IPS DF 4.7 (cell line): ENCODE measurements around the gene CHST9.
"Not testable (repeated sequence)": the region's sequence is repeated elsewhere in the genome, so short reads cannot be mapped to it uniquely, and the experiment has no call there.

Experiments used
- DNase-seq: peaks from one replicate; pipeline ENCODE4 v3.0.0-alpha.2; 2013; ENCODE audit warnings: low spot score; ENCODE audit errors: extremely low read depth

The CHST9 gene

GRCh38 chr18:27094621-27095020 lies 90.5 kb downstream of the CHST9 start:
- no peak for DNase-seq

DNA sequence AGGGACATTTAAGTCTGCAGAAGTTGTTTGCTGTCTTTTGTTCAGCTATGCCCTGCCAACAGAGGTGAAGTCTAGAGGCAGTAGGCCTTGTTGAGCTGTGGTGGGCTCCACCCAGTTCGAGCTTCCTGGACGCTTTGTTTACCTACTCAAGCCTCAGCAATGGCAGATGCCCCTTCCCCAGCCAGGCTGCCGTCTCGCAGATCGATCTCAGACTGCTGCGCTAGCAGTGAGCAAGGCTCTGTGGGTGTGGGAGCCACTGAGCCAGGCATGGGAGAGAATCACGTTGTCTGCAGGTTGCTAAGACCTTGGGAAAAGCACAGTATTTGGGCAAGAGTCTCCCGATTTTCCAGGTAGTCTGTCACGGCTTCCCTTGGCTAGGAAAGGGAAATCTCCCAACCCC lies 91.8 kb downstream of the CHST9 start:
- DNase-seq = not testable (repeated sequence)

DNA sequence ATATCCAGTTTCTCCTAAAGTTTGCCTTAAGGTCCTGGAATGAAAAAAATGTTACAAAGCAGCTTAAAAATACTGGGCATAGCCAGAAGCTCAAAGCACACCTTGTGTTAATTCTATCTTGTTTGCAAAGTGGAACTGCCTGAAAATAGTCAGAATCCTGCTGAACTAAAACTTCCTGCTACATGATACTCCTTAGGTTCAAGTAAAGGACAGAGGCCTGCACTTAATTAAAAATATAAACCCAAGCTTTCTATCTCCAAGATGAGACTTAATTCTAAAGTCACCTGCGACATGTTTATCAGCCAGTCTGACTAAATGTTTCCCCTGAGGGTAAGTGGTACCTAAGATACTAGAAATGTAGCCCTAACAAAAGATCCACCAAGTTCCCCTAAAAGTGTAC lies 103.4 kb downstream of the CHST9 start:
- no peak for DNase-seq

DNA sequence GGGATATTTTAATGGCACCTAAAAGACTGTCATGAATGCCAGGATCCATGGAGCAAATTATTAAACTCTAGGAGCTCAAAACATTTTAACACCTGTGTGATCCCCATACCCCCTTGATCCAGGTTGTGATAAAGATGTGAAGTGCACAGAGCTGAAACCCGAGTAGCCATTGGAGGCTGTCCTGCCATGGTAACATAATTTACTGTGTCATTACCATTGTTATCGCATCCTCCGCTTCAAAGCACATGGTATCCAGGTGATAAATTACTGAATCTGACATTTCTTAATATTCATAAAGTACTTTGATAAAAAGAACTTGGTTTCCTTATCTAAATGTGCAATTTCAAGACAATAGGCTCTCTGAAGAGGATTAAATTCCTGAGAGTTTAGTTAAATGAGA lies 109.3 kb downstream of the CHST9 start:
- DNase-seq = no peak

DNA sequence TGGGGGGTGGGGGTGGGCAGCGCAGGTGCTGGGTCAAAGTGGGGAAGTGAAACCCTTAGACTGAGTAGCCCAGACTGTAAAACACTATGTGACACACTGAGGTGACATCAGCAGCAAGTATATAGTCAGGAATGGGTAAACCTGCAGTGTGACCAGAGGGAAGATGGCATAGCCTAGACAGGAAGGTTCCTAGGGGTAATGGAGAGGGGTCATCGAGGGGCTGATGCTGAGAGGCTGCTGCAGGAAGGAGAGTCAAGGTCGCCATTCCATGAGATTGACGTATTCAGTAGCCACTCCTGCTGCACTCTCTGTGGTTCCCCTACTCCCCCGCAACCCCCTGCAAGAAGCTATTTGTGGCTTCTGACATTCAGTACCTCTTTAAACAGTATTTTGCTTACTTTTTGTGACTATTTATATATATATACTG lies 111.7 kb downstream of the CHST9 start:
- DNase-seq = no peak

GRCh38 chr18:27064673-27065072 lies 120.4 kb downstream of the CHST9 start:
- DNase-seq = no peak

GRCh38 chr18:27062802-27063201 lies 122.3 kb downstream of the CHST9 start:
- DNase-seq = no peak

- no peak for DNase-seq
Measured at GRCh38 chr18:27061488-27062095, 123.5 kb downstream of the CHST9 start.

DNA sequence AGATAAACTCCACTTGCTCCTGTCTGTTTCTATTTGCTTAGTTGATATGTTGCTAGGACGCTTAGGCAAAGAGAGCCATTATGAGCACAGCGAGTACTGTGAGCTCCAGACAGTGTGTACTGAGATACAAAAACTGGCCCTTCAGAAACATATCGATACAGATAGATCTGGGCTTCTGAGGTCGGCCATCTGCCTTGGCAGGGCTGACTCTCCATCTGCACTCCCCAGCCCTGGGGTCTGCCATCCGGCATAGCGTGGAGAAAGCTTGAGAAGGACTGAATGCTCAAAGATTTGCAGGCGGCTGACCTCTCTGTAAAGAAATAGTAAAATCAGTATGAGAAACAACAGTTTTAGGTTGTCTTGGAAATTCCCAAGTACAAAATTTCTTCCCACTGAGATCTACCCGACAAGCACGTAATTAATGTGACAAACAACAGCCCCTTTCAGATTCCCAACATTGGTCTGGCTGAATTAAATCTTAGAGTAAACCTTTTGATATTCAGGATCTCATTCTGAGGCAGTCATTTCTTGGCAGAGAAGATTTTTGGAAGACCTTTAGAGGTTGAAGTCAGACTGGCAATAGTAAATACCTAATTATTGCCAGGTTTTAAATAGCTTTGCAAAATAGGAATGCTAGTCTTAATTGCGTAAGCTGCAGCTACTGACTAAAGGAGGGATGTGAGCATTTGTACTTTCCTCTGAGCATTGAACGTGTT lies 127.4 kb downstream of the CHST9 start:
- no peak for DNase-seq

GRCh38 chr18:27054926-27055325 lies 130.2 kb downstream of the CHST9 start:
- DNase-seq = no peak

GRCh38 chr18:27049969-27050368 lies 135.1 kb downstream of the CHST9 start:
- no peak for DNase-seq

- no peak for DNase-seq
Measured at GRCh38 chr18:27045342-27045741, 139.8 kb downstream of the CHST9 start.

DNA sequence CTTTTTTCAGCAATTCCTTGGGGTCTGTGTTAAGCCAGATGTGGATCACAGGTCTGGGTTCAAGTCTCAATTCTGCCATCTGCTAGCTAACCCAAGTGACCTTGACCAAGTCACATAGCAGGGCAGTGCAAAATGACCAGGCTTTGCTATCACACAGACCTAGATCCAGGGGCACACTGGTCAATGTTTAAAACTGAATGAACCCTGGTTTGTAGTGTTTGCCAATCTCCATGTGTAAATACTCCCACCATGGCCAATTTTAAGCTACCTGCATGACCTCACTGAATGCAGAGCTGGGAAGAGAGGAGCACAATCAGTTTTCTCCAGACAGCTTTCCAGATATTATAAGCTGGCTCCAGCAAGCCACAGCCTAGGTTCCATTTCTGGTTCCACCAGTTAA lies 142.9 kb downstream of the CHST9 start:
- DNase-seq = no peak

GRCh38 chr18:27040796-27041195 lies 144.3 kb downstream of the CHST9 start:
- no peak for DNase-seq

DNA sequence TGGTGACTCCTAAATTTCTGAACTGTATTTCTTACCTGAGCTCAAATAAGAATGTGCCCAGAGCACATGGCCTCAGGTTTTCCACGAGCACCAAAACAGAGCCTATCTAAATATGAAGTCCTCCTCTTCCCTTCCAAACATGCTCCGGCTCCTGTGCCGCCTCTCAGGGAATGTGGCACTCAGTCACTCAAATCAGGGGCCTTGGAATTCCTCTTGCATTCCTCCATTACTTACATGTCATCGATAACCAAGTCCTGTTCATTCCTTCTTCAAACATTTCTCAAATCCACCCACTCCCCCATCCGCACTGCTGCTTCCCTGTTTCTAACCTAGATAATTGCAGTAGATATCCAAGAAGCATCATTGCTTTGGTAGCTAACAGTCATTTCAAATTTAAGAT lies 151.4 kb downstream of the CHST9 start:
- no peak for DNase-seq

- no peak for DNase-seq
Measured at GRCh38 chr18:27030421-27030820, 154.7 kb downstream of the CHST9 start.

DNA sequence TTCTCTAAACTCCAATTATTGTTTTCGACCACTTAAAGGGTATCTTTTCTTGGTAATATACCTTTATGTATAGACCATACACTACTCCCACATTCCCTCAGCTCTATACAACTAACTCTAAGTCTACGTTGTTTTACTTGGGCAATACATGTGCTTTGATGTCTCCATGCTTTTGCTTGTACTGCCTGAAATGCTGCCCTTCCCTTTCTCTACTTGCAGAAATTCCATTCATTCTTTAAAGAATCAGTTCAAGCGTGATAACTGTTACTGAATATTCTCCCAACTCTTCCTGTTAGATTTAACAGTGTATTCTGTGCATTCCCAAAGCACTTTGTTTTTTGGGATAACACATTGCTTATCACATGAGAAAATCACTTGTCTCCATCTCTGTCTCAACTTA lies 162.6 kb downstream of the CHST9 start:
- no peak for DNase-seq

GRCh38 chr18:27017901-27018500 lies 167.1 kb downstream of the CHST9 start:
- DNase-seq = peak; percentile 5

- no peak for DNase-seq
Measured at GRCh38 chr18:27014841-27015240, 170.3 kb downstream of the CHST9 start.

DNA sequence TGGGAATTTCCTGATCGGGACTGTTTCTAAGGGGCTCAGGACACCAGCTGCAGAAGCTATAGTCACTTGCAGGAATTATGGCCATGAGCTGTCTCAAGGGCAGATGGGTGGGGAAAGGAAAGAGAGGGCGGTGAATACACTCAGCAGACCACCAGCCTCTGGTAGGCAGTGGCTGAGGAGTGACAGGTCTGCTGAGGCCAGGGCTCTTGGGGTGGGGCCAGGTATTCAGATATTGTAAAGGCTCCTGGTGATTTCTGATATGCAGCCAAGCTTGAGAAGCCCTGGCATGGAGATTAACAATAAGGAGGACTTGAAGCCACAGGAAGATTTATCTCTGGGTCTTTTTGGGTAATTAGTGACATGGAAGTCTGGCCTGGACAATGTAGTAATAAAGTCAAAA lies 174.3 kb downstream of the CHST9 start:
- DNase-seq = no peak

DNA sequence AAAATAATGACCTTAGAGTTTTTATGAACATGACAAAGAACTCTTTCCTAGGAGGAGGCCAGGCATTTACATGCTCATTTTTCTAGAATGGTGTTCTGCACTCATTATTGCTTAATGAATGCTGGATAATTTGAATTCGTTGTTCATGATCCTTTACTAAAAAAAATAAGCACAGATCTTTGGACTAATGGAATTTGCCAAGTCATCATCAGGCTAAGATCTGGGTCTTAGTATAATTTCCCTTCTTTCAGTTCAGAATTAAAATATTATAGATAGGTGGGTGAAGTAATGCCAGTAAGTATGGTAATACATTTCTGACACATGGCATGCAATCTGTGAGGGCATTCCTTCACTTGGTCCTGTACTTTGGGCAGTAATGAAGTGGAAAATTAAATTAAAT lies 175.8 kb downstream of the CHST9 start:
- no peak for DNase-seq

DNA sequence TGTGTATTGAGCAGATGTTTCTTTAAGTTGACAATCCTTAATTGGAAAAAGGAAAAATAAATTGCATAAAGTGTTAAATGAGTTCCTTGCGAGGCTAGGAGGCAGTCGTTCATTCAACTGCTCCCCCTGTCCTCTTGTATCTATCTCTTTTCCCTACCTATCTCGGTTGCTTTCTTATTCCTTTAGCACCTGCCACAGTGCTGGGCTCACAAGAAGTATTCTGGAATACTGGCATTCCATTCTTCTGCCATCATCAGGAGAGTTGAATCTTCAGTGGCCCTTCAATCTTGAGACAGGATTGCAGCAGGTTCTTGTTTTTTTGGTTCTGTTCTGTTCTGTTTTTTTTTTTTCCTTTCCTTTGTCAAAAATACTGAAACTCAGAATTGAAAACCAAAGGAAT lies 176.5 kb downstream of the CHST9 start:
- DNase-seq = peak; percentile 28

- DNase-seq = no peak
Measured at GRCh38 chr18:27007880-27008279, 177.2 kb downstream of the CHST9 start.
